ENCODE results near the gene PEX11G.

DNA sequence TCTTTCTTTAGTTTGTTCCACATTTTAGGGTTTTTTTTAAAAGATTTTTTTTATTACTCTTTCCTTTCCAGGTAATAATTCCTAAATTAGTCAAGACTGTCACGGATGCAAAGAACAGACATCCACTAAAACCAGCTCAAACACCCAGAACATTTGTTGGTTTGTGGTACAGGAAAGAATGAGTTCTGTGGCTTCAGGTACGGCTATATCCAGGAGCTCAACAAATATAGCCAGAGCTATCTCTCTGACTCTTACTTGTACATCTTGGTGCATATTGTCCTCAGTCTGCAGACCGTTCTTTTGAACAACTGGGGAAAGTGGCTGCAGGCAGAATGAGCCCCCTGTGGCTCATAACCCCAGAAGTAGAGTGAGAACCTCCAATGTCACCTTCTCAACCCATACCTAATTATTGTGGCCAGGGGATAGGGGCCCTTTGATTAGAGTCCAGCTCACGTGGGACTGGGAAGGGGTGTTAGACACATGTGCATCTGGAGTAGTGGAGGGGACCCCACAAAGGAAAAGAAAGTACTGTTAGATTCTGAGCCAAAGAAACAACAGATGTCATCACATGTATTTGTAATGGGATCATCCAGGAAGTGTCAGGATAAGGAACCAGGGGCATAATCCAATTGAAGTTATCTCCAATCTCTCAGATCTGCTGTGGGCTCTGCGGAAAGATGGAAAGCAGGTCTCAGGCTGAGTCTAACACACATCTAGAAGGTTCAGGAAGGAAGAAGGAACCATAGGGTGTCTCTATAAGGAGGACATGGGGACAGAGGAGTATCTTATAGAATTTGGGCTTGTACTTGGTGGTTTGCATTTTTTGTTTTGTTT, 25.2 kb upstream of the PEX11G start:
- TF ChIP-seq CREB1 (CRISPR knock-in tag; IDR thresholded peaks at IDR 0.05) (no peak), JUN (CRISPR knock-in tag; IDR thresholded peaks at IDR 0.05) (no peak), FOXJ3 (CRISPR knock-in tag; IDR thresholded peaks at IDR 0.05; ENCODE audit: borderline replicate concordance) (no peak), ZNF423 (CRISPR knock-in tag; IDR thresholded peaks at IDR 0.05) (no peak), ETV6 (CRISPR knock-in tag; IDR thresholded peaks at IDR 0.05) (no peak), NFE2L1 (CRISPR knock-in tag; IDR thresholded peaks at IDR 0.05) (no peak), PRRX2 (CRISPR knock-in tag; IDR thresholded peaks at IDR 0.05) (no peak)
- TF ChIP-seq, protein P1, sequence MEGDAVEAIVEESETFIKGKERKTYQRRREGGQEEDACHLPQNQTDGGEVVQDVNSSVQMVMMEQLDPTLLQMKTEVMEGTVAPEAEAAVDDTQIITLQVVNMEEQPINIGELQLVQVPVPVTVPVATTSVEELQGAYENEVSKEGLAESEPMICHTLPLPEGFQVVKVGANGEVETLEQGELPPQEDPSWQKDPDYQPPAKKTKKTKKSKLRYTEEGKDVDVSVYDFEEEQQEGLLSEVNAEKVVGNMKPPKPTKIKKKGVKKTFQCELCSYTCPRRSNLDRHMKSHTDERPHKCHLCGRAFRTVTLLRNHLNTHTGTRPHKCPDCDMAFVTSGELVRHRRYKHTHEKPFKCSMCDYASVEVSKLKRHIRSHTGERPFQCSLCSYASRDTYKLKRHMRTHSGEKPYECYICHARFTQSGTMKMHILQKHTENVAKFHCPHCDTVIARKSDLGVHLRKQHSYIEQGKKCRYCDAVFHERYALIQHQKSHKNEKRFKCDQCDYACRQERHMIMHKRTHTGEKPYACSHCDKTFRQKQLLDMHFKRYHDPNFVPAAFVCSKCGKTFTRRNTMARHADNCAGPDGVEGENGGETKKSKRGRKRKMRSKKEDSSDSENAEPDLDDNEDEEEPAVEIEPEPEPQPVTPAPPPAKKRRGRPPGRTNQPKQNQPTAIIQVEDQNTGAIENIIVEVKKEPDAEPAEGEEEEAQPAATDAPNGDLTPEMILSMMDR (IDR thresholded peaks at IDR 0.05): no peak
- TF ChIP-seq, protein P2, sequence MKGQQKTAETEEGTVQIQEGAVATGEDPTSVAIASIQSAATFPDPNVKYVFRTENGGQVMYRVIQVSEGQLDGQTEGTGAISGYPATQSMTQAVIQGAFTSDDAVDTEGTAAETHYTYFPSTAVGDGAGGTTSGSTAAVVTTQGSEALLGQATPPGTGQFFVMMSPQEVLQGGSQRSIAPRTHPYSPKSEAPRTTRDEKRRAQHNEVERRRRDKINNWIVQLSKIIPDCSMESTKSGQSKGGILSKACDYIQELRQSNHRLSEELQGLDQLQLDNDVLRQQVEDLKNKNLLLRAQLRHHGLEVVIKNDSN (CRISPR knock-in tag; IDR thresholded peaks at IDR 0.05): no peak
- TF ChIP-seq, protein P3, sequence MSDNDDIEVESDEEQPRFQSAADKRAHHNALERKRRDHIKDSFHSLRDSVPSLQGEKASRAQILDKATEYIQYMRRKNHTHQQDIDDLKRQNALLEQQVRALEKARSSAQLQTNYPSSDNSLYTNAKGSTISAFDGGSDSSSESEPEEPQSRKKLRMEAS (CRISPR knock-in tag; IDR thresholded peaks at IDR 0.05): no peak
- TF ChIP-seq, protein P4, sequence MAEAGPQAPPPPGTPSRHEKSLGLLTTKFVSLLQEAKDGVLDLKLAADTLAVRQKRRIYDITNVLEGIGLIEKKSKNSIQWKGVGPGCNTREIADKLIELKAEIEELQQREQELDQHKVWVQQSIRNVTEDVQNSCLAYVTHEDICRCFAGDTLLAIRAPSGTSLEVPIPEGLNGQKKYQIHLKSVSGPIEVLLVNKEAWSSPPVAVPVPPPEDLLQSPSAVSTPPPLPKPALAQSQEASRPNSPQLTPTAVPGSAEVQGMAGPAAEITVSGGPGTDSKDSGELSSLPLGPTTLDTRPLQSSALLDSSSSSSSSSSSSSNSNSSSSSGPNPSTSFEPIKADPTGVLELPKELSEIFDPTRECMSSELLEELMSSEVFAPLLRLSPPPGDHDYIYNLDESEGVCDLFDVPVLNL (CRISPR knock-in tag; IDR thresholded peaks at IDR 0.05; ENCODE audit: borderline replicate concordance, low read depth): no peak
- TF ChIP-seq, protein P5, sequence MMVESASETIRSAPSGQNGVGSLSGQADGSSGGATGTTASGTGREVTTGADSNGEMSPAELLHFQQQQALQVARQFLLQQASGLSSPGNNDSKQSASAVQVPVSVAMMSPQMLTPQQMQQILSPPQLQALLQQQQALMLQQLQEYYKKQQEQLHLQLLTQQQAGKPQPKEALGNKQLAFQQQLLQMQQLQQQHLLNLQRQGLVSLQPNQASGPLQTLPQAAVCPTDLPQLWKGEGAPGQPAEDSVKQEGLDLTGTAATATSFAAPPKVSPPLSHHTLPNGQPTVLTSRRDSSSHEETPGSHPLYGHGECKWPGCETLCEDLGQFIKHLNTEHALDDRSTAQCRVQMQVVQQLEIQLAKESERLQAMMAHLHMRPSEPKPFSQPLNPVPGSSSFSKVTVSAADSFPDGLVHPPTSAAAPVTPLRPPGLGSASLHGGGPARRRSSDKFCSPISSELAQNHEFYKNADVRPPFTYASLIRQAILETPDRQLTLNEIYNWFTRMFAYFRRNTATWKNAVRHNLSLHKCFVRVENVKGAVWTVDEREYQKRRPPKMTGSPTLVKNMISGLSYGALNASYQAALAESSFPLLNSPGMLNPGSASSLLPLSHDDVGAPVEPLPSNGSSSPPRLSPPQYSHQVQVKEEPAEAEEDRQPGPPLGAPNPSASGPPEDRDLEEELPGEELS (CRISPR knock-in tag; IDR thresholded peaks at IDR 0.05): no peak

All from WTC11 (cell line).